Endothelial cell of umbilical vein (primary cell): ENCODE measurements around the gene SIN3B. TPM values are rescaled to one million over a fixed set of nuclear protein-coding genes. Genes with fewer than 3 reads are reported as not detected.

Experiments
- BruUV-seq: library from RNA; stranded (reverse); fragments of 400-500 nt; replicated peaks from 2 replicates; lab custom pipeline; 2021; lab: Mats Ljungman, UMichigan
- CTCF ChIA-PET: fragments of 300-600, 350-600 bp; sonication (Branson Sonifier 250); formaldehyde crosslinking; loops from one replicate; lab custom pipeline; 2021; ENCODE audit warnings: antibody characterized with exemption, inconsistent platforms; lab: Charles Lee
- POLR2A ChIA-PET: fragments of 300-600, 350-600 bp; sonication (Branson Sonifier 250); formaldehyde crosslinking; loops from one replicate; lab custom pipeline; 2021; ENCODE audit warnings: antibody characterized with exemption, inconsistent platforms; lab: Charles Lee
- DNase-seq: peaks from one replicate; pipeline ENCODE4 v3.0.0-alpha.2; 2011; ENCODE audit warnings: low read depth, low spot score
- FAIRE-seq: peaks from 2 replicates; lab custom pipeline; 2011; peaks lifted over from hg19 to GRCh38; lab: Jason Lieb, UNC
- H2AFZ ChIP-seq: 2 replicates; pipeline ENCODE4 v1.6.0; 2012; ENCODE audit warnings: low read depth, low read length, control low read depth, inconsistent platforms
- H3K27ac ChIP-seq: 2 replicates; pipeline ENCODE4 v1.5.1; 2011; ENCODE audit warnings: low read depth, mild to moderate bottlenecking, control low read depth, low read length, moderate library complexity; ENCODE audit not compliant: insufficient read depth
- H3K27me3 ChIP-seq, 2 experiments: 2 replicates each; pipeline versions ENCODE4 v1.6.0 to v1.6.1; 2011; ENCODE audit warnings: low read length in 2 of 2, mixed read lengths in 1 of 2; ENCODE audit not compliant: control insufficient read depth in 2 of 2, insufficient read depth in 2 of 2
- H3K36me3 ChIP-seq, 2 experiments: 2 replicates in 1 of 2; 3 replicates in 1 of 2; pipeline ENCODE4 v1.5.1; 2011; ENCODE audit warnings: low read length in 2 of 2, mild to moderate bottlenecking in 1 of 2, moderate library complexity in 1 of 2; ENCODE audit not compliant: control insufficient read depth in 2 of 2, insufficient read depth in 2 of 2; ENCODE audit errors: extremely low read depth in 1 of 2
- H3K4me1 ChIP-seq: 3 replicates; pipeline ENCODE4 v1.5.1; 2011; ENCODE audit warnings: mild to moderate bottlenecking, low read length; ENCODE audit not compliant: control insufficient read depth, insufficient read depth; ENCODE audit errors: extremely low read depth
- H3K4me2 ChIP-seq: 2 replicates; pipeline ENCODE4 v1.6.1; 2011; ENCODE audit warnings: low read length, control low read depth, mixed read lengths; ENCODE audit not compliant: insufficient read depth
- H3K4me3 ChIP-seq, 3 experiments: fragments of 200-600 bp in 1 of 3; sonication (generic), shearing (Covaris generic) in 1 of 3; replicated peaks in 1 of 3; 2 replicates each; pipeline ENCODE4 v1.5.1; 2011 to 2016; ENCODE audit warnings: control low read depth in 3 of 3, low read length in 3 of 3, mild to moderate bottlenecking in 2 of 3, inconsistent platforms in 1 of 3, low read depth in 1 of 3, moderate library complexity in 1 of 3; ENCODE audit not compliant: insufficient read depth in 1 of 3
- H3K79me2 ChIP-seq: 2 replicates; pipeline ENCODE4 v1.6.0; 2012; ENCODE audit warnings: low read length, inconsistent platforms; ENCODE audit not compliant: control insufficient read depth, insufficient read depth
- H3K9ac ChIP-seq: replicated peaks from 2 replicates; pipeline ENCODE3; 2011; ENCODE audit warnings: low read length, control low read depth; ENCODE audit not compliant: insufficient read depth; ENCODE audit errors: extremely low read depth
- H3K9me1 ChIP-seq: replicated peaks from 3 replicates; pipeline ENCODE4 v1.6.0; 2011; ENCODE audit warnings: mild to moderate bottlenecking, low read length; ENCODE audit not compliant: control insufficient read depth, insufficient read depth; ENCODE audit errors: extremely low read depth
- H3K9me3 ChIP-seq: replicated peaks from 2 replicates; pipeline ENCODE4 v1.5.1; 2012; ENCODE audit warnings: low read length, inconsistent platforms; ENCODE audit not compliant: control insufficient read depth, insufficient read depth
- H4K20me1 ChIP-seq: replicated peaks from 2 replicates; pipeline ENCODE3; 2011; ENCODE audit warnings: mild to moderate bottlenecking, low read length; ENCODE audit not compliant: control insufficient read depth, insufficient read depth; ENCODE audit errors: extremely low read depth
- EZH2 ChIP-seq: IDR thresholded peaks from 2 replicates; pipeline ENCODE4 v1.6.1; 2012; ENCODE audit warnings: borderline replicate concordance, low read depth, mild to moderate bottlenecking, moderate library complexity, low read length, inconsistent platforms; ENCODE audit not compliant: severe bottlenecking
- FOS ChIP-seq: IDR thresholded peaks from 2 replicates; pipeline ENCODE4 v1.6.1; 2011; ENCODE audit warnings: mild to moderate bottlenecking, low read length, moderate library complexity, borderline replicate concordance; ENCODE audit not compliant: insufficient read depth
- GATA2 ChIP-seq: IDR thresholded peaks from 2 replicates; pipeline ENCODE4 v1.7.0; 2011; ENCODE audit warnings: low read depth, mild to moderate bottlenecking, moderate library complexity, mixed read lengths, low read length; ENCODE audit not compliant: insufficient read length, insufficient read depth
- JUN ChIP-seq: IDR thresholded peaks from 2 replicates; pipeline ENCODE4 v1.6.1; 2011; ENCODE audit warnings: borderline replicate concordance, low read depth; ENCODE audit not compliant: insufficient read length, insufficient read depth
- MYC ChIP-seq: IDR thresholded peaks from one replicate; pipeline ENCODE4 v1.6.1; 2011; ENCODE audit warnings: mild to moderate bottlenecking, low read depth, low read length
- POLR2A ChIP-seq: IDR thresholded peaks from 2 replicates; pipeline ENCODE4 v1.6.1; 2012; ENCODE audit warnings: low read depth, mild to moderate bottlenecking, control low read depth, low read length
- POLR2AphosphoS5 ChIP-seq: IDR thresholded peaks from 2 replicates; pipeline ENCODE4 v1.6.1; 2012; ENCODE audit warnings: low read depth, mild to moderate bottlenecking, control low read depth, low read length, moderate library complexity; ENCODE audit not compliant: insufficient read depth
- dilution Hi-C: fragments of 300-500 bp; cut with MboI; formaldehyde crosslinking; loops from one replicate; pipeline ENCODE4 v1.15.0; 2019; ENCODE audit warnings: low sequenced_read_pairs; ENCODE audit not compliant: extremely low pct_ligation_motif_present
- intact Hi-C: fragments of 100-400 bp; cut with micrococcal nuclease; formaldehyde crosslinking; loops from one replicate; pipeline ENCODE4 v1.10.0; 2022
- polyA plus RNA-seq, 4 experiments: library from polyadenylated mRNA; depleted of rRNA in 3 of 4; stranded (reverse) in 3 of 4; unstranded in 1 of 4; fragments of >200 nt; gene quantifications; 2 replicates each; pipeline versions ENCODE4 v1.2.1 to v1.2.3, GENCODE V29; 2011 to 2012; ENCODE audit warnings: missing spikeins in 1 of 4
- total RNA-seq: library from RNA; stranded (reverse); gene quantifications from 2 replicates; pipeline ENCODE4 v1.2.3, GENCODE V29; 2021
- TF ChIP-seq, protein P1 (sequence below), 2 donors: IDR thresholded peaks; 1 replicate in 1 of 2; 2 replicates in 1 of 2; pipeline ENCODE4 v1.5.1; 2011; ENCODE audit warnings: low read length in 2 of 2, mild to moderate bottlenecking in 2 of 2, moderate library complexity in 2 of 2, control low read depth in 1 of 2, inconsistent platforms in 1 of 2, low read depth in 1 of 2; ENCODE audit not compliant: insufficient read depth in 1 of 2; ENCODE audit errors: extremely low read depth in 1 of 2
- TF ChIP-seq, protein P2 (sequence below): IDR thresholded peaks from 2 replicates; pipeline ENCODE4 v1.6.1; 2011; ENCODE audit not compliant: insufficient read depth, insufficient read length

SIN3B gene
- total and polyA plus RNA-seq, 2 donors (not counting 3 experiments of a cell fraction or from before 2014, with no cell fraction given) = 46.2 to 75.0 TPM

DNA sequence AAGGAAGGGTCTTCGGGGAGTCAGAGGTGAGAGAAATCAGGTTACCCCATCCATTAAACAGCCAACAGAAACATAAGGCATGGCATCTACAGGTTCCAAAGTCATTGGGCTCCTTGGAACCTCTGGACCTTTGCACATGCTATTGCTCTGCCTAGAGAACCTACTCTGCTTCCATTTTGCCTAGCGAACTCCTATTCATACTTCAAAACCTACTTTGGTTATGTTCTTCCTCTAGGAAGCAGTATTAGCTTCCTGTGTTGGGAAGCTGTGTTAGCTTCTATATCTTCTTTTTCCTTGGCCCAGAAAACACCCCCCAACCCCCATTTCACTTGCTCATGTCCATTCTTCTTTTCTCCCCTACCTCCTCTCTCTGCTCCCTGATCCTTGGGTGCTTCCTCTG is 99.2 kb downstream of the SIN3B start:
- Histone ChIP-seq H3K9me1 (no peaks in the 10 kb centered on the region), H3K9ac (no peak overlapping the region), H3K4me3 (no peak overlapping the region), H3K79me2 (no peaks in the 10 kb centered on the region), H3K27me3 (peaks cover 0 to 3% of the 10 kb centered on the region in 2 experiments), H3K4me1 (no peaks in the 10 kb centered on the region), H2AFZ (no peak overlapping the region), H3K4me2 (no peak overlapping the region), H4K20me1 (no peaks in the 10 kb centered on the region), H3K27ac (no peak overlapping the region), H3K36me3 (no peaks in the 10 kb centered on the region), H3K9me3 (no peaks in the 10 kb centered on the region)
- ChIA-PET POLR2A (no interaction called here), CTCF (interaction anchor here (1.3 kb wide), 1 partner anchor 124 kb away, joined by 3 read pairs; no protein-coding TSS in a partner anchor)
- TF ChIP-seq, protein P1, sequence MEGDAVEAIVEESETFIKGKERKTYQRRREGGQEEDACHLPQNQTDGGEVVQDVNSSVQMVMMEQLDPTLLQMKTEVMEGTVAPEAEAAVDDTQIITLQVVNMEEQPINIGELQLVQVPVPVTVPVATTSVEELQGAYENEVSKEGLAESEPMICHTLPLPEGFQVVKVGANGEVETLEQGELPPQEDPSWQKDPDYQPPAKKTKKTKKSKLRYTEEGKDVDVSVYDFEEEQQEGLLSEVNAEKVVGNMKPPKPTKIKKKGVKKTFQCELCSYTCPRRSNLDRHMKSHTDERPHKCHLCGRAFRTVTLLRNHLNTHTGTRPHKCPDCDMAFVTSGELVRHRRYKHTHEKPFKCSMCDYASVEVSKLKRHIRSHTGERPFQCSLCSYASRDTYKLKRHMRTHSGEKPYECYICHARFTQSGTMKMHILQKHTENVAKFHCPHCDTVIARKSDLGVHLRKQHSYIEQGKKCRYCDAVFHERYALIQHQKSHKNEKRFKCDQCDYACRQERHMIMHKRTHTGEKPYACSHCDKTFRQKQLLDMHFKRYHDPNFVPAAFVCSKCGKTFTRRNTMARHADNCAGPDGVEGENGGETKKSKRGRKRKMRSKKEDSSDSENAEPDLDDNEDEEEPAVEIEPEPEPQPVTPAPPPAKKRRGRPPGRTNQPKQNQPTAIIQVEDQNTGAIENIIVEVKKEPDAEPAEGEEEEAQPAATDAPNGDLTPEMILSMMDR (IDR thresholded peaks at IDR 0.05; ENCODE audit: extremely low read depth in 1 of 2, insufficient read depth in 1 of 2, low read depth in 1 of 2, low read length in 2 of 2) = no peak
- TF ChIP-seq FOS = no peak
- no peak for TF ChIP-seq JUN
- TF ChIP-seq, protein P2, sequence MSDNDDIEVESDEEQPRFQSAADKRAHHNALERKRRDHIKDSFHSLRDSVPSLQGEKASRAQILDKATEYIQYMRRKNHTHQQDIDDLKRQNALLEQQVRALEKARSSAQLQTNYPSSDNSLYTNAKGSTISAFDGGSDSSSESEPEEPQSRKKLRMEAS = no peak
- TF ChIP-seq EZH2 = no peak
- TF ChIP-seq POLR2AphosphoS5 = no peak
- no peak for TF ChIP-seq POLR2A
- TF ChIP-seq GATA2 = no peak
- no peak for TF ChIP-seq MYC
- dilution Hi-C loops = no loop called here
- BruUV-seq = no TSS peak
- DNase-seq (no peak), FAIRE-seq (no peak)
- intact Hi-C loops = no loop called here
